ENCODE data around the gene LIN28B.

DNA sequence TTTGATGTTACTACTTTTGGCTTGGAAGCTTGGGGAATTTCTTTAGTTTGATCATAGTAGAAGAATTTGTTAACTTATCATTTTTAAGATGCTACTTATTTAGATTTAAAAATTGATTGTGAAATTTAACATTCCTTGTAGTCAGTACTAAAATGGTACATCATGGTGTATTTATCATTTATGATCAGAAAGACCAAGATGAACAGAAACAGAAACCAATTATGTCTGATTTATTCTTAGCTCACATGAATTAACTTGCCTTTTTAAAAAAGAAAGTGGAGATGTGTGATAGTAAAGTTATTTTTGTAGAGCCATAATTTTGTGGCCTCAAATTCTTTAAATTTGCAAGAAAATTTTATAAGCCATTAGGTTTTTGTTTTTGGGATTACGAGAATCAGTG is 77.6 kb downstream of the LIN28B start:
- TF ChIP-seq CTCF (IDR thresholded peaks at IDR 0.05) = no peak
- no peak for TF ChIP-seq POLR2A (IDR thresholded peaks at IDR 0.05)
- TF ChIP-seq EP300 (IDR thresholded peaks at IDR 0.05) = no peak
- no peak for TF ChIP-seq POLR2AphosphoS5 (IDR thresholded peaks at IDR 0.05)
